GM19035 (cell line): Measurements from ENCODE around the gene YBX1.

Experiments used
- ATAC-seq: cut with Tn5 transposase; IDR thresholded peaks from one replicate; pipeline ENCODE4 v1.9.1; 2021; ENCODE audit not compliant: unreplicated experiment

Gene YBX1

GRCh38 chr1:42734201-42735035, 52.2 kb downstream of the YBX1 start:
- ATAC-seq, result no peak

GRCh38 chr1:42735056-42735455, 52.8 kb downstream of the YBX1 start:
- ATAC-seq, result no peak

- ATAC-seq, result no peak
These were observed 53.4 kb downstream of the YBX1 start for GRCh38 chr1:42735477-42736105.

GRCh38 chr1:42736152-42736551, 53.9 kb downstream of the YBX1 start:
- ATAC-seq, result no peak

- ATAC-seq, result no peak
These were observed 54.5 kb downstream of the YBX1 start for GRCh38 chr1:42736571-42737200.

- ATAC-seq, result no peak
These were observed 55.0 kb downstream of the YBX1 start for GRCh38 chr1:42737257-42737656.

- ATAC-seq, result no peak
These were observed 55.9 kb downstream of the YBX1 start for GRCh38 chr1:42737986-42738677.

- ATAC-seq, result no peak
These were observed 56.5 kb downstream of the YBX1 start for GRCh38 chr1:42738678-42739226.

GRCh38 chr1:42739753-42740700, 57.8 kb downstream of the YBX1 start, which contains the start of gene CLDN19:
Gene CLDN19 (minus strand): TSS chr1:42740236. CDS start chr1:42740063, 173 bp downstream.
- no peak for ATAC-seq

- ATAC-seq, result no peak
These were observed 58.8 kb downstream of the YBX1 start for GRCh38 chr1:42740851-42741580.

GRCh38 chr1:42741706-42742105, 59.5 kb downstream of the YBX1 start:
- no peak for ATAC-seq

- ATAC-seq, result no peak
These were observed 59.9 kb downstream of the YBX1 start for GRCh38 chr1:42742141-42742540.

- no peak for ATAC-seq
These were observed 60.5 kb downstream of the YBX1 start for GRCh38 chr1:42742617-42743316.

- ATAC-seq, result no peak
These were observed 61.3 kb downstream of the YBX1 start for GRCh38 chr1:42743317-42744147.

- no peak for ATAC-seq
These were observed 61.9 kb downstream of the YBX1 start for GRCh38 chr1:42744148-42744413.

GRCh38 chr1:42745851-42746250, 63.6 kb downstream of the YBX1 start:
- ATAC-seq, result no peak

GRCh38 chr1:42746436-42747105, 64.4 kb downstream of the YBX1 start:
- no peak for ATAC-seq
